ENCODE measurements around the gene PODXL2.

Gene PODXL2

DNA sequence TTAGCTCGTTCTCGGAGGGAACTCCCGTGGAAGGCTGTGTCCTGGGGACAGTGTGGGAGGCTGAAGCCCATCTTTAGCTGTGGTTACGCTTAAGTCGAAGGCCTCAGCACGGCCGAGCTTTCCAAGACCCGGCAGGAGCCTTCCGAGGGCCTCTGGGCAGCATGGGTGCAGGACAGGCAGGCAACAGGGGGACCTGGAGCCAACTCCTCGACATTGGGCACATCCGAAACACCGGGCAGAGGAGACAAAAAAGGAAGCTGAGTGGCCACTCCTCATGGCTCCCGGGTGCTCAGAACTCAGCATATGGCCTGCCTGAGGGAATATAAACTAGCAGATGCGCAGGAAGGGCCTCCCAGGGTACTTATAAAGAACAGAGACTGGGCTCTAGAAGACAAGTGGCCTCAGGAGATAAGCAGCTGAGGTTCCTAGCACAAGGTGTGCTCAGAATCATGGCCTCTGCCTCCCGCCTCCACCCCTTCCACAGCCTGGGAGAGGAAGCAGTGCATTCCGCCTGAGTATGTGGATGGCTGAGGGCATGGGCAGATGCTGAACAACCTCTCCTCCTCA lies 77.9 kb downstream of the PODXL2 start:
- no peak overlapping the region for H3K4me3 ChIP-seq (ENCODE audit: low read depth, low read length)
- no peak for DNase-seq (ENCODE audit: low read depth)
- TF ChIP-seq, protein P1, sequence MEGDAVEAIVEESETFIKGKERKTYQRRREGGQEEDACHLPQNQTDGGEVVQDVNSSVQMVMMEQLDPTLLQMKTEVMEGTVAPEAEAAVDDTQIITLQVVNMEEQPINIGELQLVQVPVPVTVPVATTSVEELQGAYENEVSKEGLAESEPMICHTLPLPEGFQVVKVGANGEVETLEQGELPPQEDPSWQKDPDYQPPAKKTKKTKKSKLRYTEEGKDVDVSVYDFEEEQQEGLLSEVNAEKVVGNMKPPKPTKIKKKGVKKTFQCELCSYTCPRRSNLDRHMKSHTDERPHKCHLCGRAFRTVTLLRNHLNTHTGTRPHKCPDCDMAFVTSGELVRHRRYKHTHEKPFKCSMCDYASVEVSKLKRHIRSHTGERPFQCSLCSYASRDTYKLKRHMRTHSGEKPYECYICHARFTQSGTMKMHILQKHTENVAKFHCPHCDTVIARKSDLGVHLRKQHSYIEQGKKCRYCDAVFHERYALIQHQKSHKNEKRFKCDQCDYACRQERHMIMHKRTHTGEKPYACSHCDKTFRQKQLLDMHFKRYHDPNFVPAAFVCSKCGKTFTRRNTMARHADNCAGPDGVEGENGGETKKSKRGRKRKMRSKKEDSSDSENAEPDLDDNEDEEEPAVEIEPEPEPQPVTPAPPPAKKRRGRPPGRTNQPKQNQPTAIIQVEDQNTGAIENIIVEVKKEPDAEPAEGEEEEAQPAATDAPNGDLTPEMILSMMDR (IDR thresholded peaks at IDR 0.05; ENCODE audit: low read depth, low read length), result no peak

DNA sequence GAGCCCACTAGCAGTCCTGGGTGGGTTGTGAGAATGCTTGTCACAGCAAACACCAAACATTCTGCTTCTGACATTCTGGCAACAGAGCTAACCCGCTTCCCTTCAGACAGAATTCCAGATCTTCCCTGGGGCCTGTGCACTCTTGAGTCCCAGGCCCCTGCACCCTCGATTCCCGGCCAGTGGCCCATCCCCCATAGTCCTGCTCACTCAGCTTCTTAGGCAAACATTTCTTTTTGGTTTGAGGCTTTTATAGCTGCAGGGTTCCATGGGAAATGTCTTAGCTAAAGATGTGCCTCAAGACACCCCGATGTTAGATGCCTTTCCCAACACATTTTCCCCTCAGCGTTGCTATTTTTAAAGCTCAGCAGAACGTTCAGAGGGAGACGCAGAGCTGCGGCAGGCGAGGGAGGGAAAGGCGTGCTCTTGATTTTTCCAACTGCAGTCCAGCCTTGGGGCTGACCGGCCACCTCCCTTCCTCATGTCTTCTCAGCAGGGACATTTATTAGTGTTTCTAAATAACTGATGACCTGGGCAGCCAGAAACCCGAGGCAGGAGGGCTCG lies 78.9 kb downstream of the PODXL2 start:
- TF ChIP-seq, protein P2, sequence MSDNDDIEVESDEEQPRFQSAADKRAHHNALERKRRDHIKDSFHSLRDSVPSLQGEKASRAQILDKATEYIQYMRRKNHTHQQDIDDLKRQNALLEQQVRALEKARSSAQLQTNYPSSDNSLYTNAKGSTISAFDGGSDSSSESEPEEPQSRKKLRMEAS (IDR thresholded peaks at IDR 0.05; ENCODE audit: low read depth, low read length), result no peak
- TF ChIP-seq, protein P1 (IDR thresholded peaks at IDR 0.05; ENCODE audit: low read depth, low read length), result no peak
- TF ChIP-seq MYC (IDR thresholded peaks at IDR 0.05; ENCODE audit: low read depth, low read length), result no peak
- no peak for TF ChIP-seq POLR2A (IDR thresholded peaks at IDR 0.05; ENCODE audit: extremely low read depth, insufficient read length)
- DNase-seq (ENCODE audit: low read depth), result no peak
- no peak overlapping the region for H3K4me3 ChIP-seq (ENCODE audit: low read depth, low read length)

DNA sequence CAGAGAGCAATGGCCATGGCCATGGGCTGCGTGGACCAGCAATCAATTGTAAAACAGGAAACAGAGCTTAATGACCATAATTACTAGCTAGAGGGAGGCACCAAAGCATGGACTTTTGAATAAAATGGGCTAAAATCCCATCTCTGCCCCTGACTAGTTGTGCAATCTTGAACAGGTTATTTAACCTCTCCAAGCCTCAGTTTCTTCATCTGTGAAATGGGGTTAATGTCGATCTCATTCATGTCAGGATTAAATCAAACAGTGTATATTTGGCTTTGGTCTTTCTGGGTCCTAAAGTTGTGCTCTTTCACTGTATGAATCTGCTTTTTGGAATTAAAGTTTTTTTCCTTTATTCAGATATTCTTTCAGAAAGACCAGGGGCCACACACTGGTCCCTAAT lies 79.9 kb downstream of the PODXL2 start:
- TF ChIP-seq, protein P2 (IDR thresholded peaks at IDR 0.05; ENCODE audit: low read depth, low read length), result no peak
- TF ChIP-seq MYC (IDR thresholded peaks at IDR 0.05; ENCODE audit: low read depth, low read length) (no peak), POLR2A (IDR thresholded peaks at IDR 0.05; ENCODE audit: extremely low read depth, insufficient read length) (no peak)
- TF ChIP-seq, protein P1 (IDR thresholded peaks at IDR 0.05; ENCODE audit: low read depth, low read length), result no peak
- DNase-seq (ENCODE audit: low read depth), result no peak
- H3K4me3 ChIP-seq (ENCODE audit: low read depth, low read length), result no peak overlapping the region

DNA sequence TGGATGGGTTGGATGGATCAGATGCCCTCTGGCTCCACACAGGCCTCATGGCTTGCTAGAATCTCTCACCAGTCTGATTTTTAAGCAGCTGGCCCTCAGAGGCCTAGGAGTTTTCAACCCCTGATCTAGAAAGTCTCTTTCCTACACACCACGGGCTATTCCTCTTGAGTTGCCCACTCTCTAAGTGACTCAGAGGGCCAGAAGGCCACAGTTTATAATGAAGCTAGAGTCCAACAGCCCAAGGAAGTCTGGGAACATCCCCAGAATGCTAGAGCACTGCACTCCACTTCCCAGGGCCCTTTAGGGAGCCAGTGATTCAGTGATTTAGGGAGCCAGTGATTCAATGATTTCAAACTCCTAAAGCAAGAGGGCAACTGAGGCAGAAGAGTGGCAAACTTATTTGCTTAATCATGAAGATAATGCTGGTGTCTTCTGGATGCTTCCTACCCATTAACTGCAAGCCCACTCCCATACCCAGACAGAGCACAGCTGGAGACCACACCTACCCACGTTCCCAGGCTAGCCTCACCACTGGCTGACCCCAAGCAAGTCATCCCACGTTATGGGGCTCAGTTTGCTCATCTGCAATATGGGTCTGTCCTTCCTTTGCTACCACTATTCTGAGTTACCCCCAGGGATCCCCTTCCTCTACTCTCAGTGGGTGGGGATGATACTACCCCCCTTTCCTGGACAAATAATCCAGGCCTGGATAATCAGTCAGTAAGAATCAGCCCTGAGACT lies 80.5 kb downstream of the PODXL2 start:
- no peak overlapping the region for H3K4me3 ChIP-seq (ENCODE audit: low read depth, low read length)
- TF ChIP-seq MYC (IDR thresholded peaks at IDR 0.05; ENCODE audit: low read depth, low read length) (no peak), POLR2A (IDR thresholded peaks at IDR 0.05; ENCODE audit: extremely low read depth, insufficient read length) (no peak)
- TF ChIP-seq, protein P1 (IDR thresholded peaks at IDR 0.05; ENCODE audit: low read depth, low read length), result no peak
- TF ChIP-seq, protein P2 (IDR thresholded peaks at IDR 0.05; ENCODE audit: low read depth, low read length), result no peak
- DNase-seq (ENCODE audit: low read depth), result no peak

DNA sequence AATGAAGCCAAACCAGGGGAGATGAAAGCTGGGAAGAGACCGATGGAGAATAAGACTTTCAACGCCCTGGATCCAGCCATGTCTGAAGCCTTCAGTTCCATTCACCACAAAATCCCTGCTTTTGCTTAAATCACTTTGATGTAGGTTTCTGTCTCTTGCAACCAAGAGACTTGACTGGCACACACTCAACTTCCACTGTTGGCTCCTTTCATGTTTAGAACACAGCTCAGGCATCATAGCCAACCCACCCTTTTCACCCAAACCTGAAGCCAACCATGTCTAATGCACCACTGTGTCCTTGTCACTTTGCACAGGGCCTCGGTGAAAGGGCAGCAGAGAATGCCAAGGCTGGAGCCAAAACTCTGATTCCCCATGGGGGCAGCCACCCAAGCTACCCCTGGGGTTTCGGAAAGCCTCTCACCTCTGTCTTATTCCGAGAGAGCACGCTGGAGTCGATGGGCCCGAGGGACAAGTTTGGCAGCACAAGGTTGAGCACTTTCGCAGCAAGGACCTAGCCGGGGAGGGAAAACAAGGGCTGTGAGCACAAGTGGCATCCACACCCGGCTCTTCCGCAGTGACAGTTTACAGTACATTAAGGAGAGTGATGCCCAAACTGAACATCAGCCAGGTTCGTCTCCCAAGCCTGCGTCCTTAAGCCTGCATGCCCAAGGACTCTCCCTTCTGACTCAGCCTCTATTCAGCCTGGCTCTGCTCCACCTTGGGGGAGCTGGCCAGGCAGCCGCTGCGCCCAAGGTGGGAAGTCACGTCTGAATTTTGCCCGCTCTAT lies 81.4 kb downstream of the PODXL2 start:
- no peak for DNase-seq (ENCODE audit: low read depth)
- no peak overlapping the region for H3K4me3 ChIP-seq (ENCODE audit: low read depth, low read length)
- no peak for TF ChIP-seq POLR2A (IDR thresholded peaks at IDR 0.05; ENCODE audit: extremely low read depth, insufficient read length)
- TF ChIP-seq, protein P2 (IDR thresholded peaks at IDR 0.05; ENCODE audit: low read depth, low read length), result no peak
- TF ChIP-seq MYC (IDR thresholded peaks at IDR 0.05; ENCODE audit: low read depth, low read length), result no peak
- TF ChIP-seq, protein P1 (IDR thresholded peaks at IDR 0.05; ENCODE audit: low read depth, low read length), result no peak
